Fibroblast of lung (primary cell): Measurements from ENCODE around the gene GARIN5A. TPM values are rescaled to one million over a fixed set of nuclear protein-coding genes. Genes with fewer than 3 reads are reported as not detected.

Source experiments
- DNase-seq, 2 donors: peaks; one replicate each; pipeline versions ENCODE4 v3.0.0 to v3.0.0-alpha.2; 2010; ENCODE audit warnings: low read depth in 2 of 2
- H2AFZ ChIP-seq: 2 replicates; pipeline ENCODE4 v1.5.1; 2012; ENCODE audit warnings: low read length, control low read depth, inconsistent platforms
- H3K27ac ChIP-seq: 2 replicates; pipeline ENCODE4 v1.5.1; 2011; ENCODE audit warnings: low read length, control low read depth; ENCODE audit not compliant: insufficient read depth
- H3K27me3 ChIP-seq: 2 replicates; pipeline ENCODE4 v1.5.1; 2011; ENCODE audit warnings: mild to moderate bottlenecking, low read length; ENCODE audit not compliant: control insufficient read depth, insufficient read depth
- H3K36me3 ChIP-seq: 2 replicates; pipeline ENCODE4 v1.5.1; 2011; ENCODE audit warnings: low read length; ENCODE audit not compliant: control insufficient read depth, insufficient read depth
- H3K4me1 ChIP-seq: 2 replicates; pipeline ENCODE4 v1.5.1; 2011; ENCODE audit warnings: low read length; ENCODE audit not compliant: control insufficient read depth, insufficient read depth; ENCODE audit errors: extremely low read depth
- H3K4me2 ChIP-seq: 2 replicates; pipeline ENCODE4 v1.5.1; 2011; ENCODE audit warnings: low read length, control low read depth; ENCODE audit not compliant: insufficient read depth; ENCODE audit errors: extremely low read depth
- H3K4me3 ChIP-seq, 4 experiments: fragments of 200-600 bp in 1 of 4; sonication (generic) in 1 of 4; replicated peaks in 1 of 4; 2 replicates each; pipeline ENCODE4 v1.5.1; 2011 to 2016; ENCODE audit warnings: low read length in 4 of 4, low read depth in 3 of 4, mild to moderate bottlenecking in 3 of 4, control low read depth in 2 of 4, inconsistent platforms in 1 of 4, mixed read lengths in 1 of 4; ENCODE audit not compliant: insufficient read depth in 1 of 4; ENCODE audit errors: control extremely low read depth in 1 of 4
- H3K79me2 ChIP-seq: 2 replicates; pipeline ENCODE4 v1.5.1; 2012; ENCODE audit warnings: mild to moderate bottlenecking, low read length, inconsistent platforms; ENCODE audit not compliant: control insufficient read depth, insufficient read depth
- H3K9ac ChIP-seq: 2 replicates; pipeline ENCODE4 v1.5.1; 2011; ENCODE audit warnings: mild to moderate bottlenecking, low read length, control low read depth; ENCODE audit not compliant: insufficient read depth
- H3K9me3 ChIP-seq: 2 replicates; pipeline ENCODE4 v1.5.1; 2012; ENCODE audit warnings: low read depth, low read length; ENCODE audit not compliant: control insufficient read depth, insufficient read depth
- H4K20me1 ChIP-seq: 2 replicates; pipeline ENCODE4 v1.5.1; 2011; ENCODE audit warnings: low read length; ENCODE audit not compliant: control insufficient read depth, insufficient read depth; ENCODE audit errors: extremely low read depth
- EZH2 ChIP-seq: IDR thresholded peaks from 2 replicates; pipeline ENCODE4 v1.5.1; 2012; ENCODE audit warnings: low read length, control low read depth, mild to moderate bottlenecking; ENCODE audit errors: missing control alignments
- polyA plus RNA-seq, 2 donors: library from polyadenylated mRNA; depleted of rRNA in 1 of 2; stranded (reverse) in 1 of 2; unstranded in 1 of 2; fragments of >200 nt; gene quantifications; 2 replicates each; pipeline ENCODE4 v1.2.1, GENCODE V29; 2011 to 2012; ENCODE audit warnings: missing spikeins in 1 of 2
- total RNA-seq: library from RNA; depleted of rRNA; stranded (reverse); fragments of >200 nt; gene quantifications from 2 replicates; pipeline ENCODE4 v1.2.1, GENCODE V29; 2014
- TF ChIP-seq, protein P1 (sequence below), 2 donors: IDR thresholded peaks in 1 of 2; conservative IDR thresholded peaks in 1 of 2; 1 replicate in 1 of 2; 2 replicates in 1 of 2; pipeline ENCODE4 v1.5.1; 2011 to 2012; ENCODE audit warnings: low read length in 2 of 2, control low read depth in 1 of 2, inconsistent platforms in 1 of 2, low read depth in 1 of 2, mild to moderate bottlenecking in 1 of 2

The GARIN5A gene
- total and polyA plus RNA-seq, 2 donors (not counting 1 experiment from before 2014, with no cell fraction given), result 0.11 to 0.66 TPM

DNA sequence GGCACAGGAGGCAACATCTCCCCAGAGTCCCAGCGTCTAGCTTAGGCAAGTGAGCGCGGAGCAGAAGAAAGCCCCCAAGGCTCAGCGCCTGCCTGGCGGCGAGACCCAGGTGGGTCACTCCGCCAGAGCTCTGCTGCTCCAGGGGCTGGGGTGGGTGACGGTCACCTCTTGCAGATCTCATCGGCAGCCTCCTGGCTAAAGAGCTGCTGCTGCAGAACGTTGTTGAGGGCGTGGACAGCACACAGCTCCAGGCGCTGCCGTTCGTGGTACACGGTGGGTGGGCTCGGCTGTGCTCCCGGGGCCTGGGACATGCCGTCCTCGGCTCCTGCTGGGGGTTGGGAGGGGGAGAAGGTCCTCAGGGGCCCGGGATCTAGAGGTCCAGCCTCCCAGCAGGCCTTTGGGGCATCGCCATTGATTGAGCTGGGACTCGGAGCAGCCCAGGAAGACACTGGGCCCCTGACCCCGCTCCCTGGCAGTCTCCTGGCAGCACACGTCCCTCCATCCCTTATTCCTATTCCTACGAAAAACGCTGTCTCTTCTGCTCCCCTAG lies 33.5 kb upstream of the GARIN5A start:
- H3K4me3 ChIP-seq, result peak overlapping the region; percentile 86 to 97 (median 92)
- H3K4me2 ChIP-seq, result peak overlapping the region; percentile 95
- TF ChIP-seq, protein P1, sequence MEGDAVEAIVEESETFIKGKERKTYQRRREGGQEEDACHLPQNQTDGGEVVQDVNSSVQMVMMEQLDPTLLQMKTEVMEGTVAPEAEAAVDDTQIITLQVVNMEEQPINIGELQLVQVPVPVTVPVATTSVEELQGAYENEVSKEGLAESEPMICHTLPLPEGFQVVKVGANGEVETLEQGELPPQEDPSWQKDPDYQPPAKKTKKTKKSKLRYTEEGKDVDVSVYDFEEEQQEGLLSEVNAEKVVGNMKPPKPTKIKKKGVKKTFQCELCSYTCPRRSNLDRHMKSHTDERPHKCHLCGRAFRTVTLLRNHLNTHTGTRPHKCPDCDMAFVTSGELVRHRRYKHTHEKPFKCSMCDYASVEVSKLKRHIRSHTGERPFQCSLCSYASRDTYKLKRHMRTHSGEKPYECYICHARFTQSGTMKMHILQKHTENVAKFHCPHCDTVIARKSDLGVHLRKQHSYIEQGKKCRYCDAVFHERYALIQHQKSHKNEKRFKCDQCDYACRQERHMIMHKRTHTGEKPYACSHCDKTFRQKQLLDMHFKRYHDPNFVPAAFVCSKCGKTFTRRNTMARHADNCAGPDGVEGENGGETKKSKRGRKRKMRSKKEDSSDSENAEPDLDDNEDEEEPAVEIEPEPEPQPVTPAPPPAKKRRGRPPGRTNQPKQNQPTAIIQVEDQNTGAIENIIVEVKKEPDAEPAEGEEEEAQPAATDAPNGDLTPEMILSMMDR (conservative IDR thresholded peaks at IDR 0.05 in 1 of 2, IDR thresholded peaks at IDR 0.05 in 1 of 2; ENCODE audit: low read depth in 1 of 2, low read length in 2 of 2), result no peak
- TF ChIP-seq EZH2, result no peak
- no peaks in the 10 kb centered on the region for H3K9me3 ChIP-seq
- DNase-seq, result peak in 1 of 2 donors; percentile 10
- no peaks in the 10 kb centered on the region for H3K27me3 ChIP-seq
- peak overlapping the region; percentile 81 for H3K9ac ChIP-seq
- H3K4me1 ChIP-seq, result peaks cover 2% of the 10 kb centered on the region
- H3K79me2 ChIP-seq, result peaks cover 6% of the 10 kb centered on the region
- peak overlapping the region; percentile 92 for H3K27ac ChIP-seq
- H4K20me1 ChIP-seq, result no peaks in the 10 kb centered on the region
- peak overlapping the region; percentile 43 for H2AFZ ChIP-seq
- no peaks in the 10 kb centered on the region for H3K36me3 ChIP-seq

GRCh38 chr19:50509366-50509765 lies 32.7 kb upstream of the GARIN5A start:
- H4K20me1 ChIP-seq, result no peaks in the 10 kb centered on the region
- H3K4me1 ChIP-seq, result peaks cover 2% of the 10 kb centered on the region
- TF ChIP-seq, protein P1 (conservative IDR thresholded peaks at IDR 0.05 in 1 of 2, IDR thresholded peaks at IDR 0.05 in 1 of 2; ENCODE audit: low read depth in 1 of 2, low read length in 2 of 2), result no peak
- no peak for TF ChIP-seq EZH2
- no peak overlapping the region for H2AFZ ChIP-seq
- H3K79me2 ChIP-seq, result peaks cover 6% of the 10 kb centered on the region
- H3K27ac ChIP-seq, result no peak overlapping the region
- no peak overlapping the region for H3K4me3 ChIP-seq
- H3K4me2 ChIP-seq, result no peak overlapping the region
- no peaks in the 10 kb centered on the region for H3K9me3 ChIP-seq
- H3K9ac ChIP-seq, result no peak overlapping the region
- no peaks in the 10 kb centered on the region for H3K27me3 ChIP-seq
- H3K36me3 ChIP-seq, result no peaks in the 10 kb centered on the region
- DNase-seq, result no peak

DNA sequence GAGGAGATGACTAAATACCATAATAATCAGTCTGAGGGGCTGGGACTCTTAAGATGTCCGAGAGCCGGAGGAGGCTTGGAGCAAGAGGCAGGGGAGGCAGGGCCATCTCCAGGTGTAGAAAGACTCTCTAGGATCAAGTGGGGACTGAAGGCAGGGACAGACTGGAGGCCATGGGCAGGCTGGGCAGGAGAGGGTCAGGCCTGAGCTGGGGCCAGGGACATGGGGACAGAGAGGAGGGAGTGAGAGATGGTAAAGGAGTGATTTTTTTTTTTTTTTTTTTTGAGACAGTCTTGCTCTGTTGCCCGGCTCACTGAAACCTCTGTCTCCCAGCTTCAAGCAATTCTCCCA lies 32.2 kb upstream of the GARIN5A start:
- no peaks in the 10 kb centered on the region for H4K20me1 ChIP-seq
- H3K36me3 ChIP-seq, result no peaks in the 10 kb centered on the region
- no peaks in the 10 kb centered on the region for H3K9me3 ChIP-seq
- no peak overlapping the region for H3K27ac ChIP-seq
- H3K9ac ChIP-seq, result no peak overlapping the region
- H3K4me2 ChIP-seq, result no peak overlapping the region
- H3K79me2 ChIP-seq, result peaks cover 6% of the 10 kb centered on the region
- no peak overlapping the region for H3K4me3 ChIP-seq
- TF ChIP-seq, protein P1 (conservative IDR thresholded peaks at IDR 0.05 in 1 of 2, IDR thresholded peaks at IDR 0.05 in 1 of 2; ENCODE audit: low read depth in 1 of 2, low read length in 2 of 2), result no peak
- no peak for TF ChIP-seq EZH2
- H2AFZ ChIP-seq, result no peak overlapping the region
- peaks cover 2% of the 10 kb centered on the region for H3K4me1 ChIP-seq
- H3K27me3 ChIP-seq, result no peaks in the 10 kb centered on the region
- no peak for DNase-seq
